ENCODE data around the gene SNX30.

DNA sequence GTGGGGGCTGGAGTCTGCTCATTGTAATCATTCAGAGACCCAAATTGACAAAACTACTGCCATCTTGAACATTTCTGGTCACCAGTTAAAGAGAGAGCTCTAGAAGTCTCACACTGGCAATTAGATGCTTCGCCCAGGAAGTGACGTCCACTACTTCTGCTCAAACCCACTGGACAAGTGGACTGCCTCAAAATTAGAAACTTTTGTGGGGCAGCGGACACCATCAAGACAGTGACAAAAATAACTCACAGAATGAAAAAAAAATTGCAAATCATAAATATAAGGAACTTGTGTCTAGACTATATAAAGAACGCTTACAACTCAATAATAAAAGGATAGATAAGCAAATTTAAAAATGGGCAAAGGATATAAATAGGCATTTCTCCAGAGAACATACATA, 149.9 kb downstream of the SNX30 start:
- TF ChIP-seq, protein P1, sequence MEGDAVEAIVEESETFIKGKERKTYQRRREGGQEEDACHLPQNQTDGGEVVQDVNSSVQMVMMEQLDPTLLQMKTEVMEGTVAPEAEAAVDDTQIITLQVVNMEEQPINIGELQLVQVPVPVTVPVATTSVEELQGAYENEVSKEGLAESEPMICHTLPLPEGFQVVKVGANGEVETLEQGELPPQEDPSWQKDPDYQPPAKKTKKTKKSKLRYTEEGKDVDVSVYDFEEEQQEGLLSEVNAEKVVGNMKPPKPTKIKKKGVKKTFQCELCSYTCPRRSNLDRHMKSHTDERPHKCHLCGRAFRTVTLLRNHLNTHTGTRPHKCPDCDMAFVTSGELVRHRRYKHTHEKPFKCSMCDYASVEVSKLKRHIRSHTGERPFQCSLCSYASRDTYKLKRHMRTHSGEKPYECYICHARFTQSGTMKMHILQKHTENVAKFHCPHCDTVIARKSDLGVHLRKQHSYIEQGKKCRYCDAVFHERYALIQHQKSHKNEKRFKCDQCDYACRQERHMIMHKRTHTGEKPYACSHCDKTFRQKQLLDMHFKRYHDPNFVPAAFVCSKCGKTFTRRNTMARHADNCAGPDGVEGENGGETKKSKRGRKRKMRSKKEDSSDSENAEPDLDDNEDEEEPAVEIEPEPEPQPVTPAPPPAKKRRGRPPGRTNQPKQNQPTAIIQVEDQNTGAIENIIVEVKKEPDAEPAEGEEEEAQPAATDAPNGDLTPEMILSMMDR (conservative IDR thresholded peaks at IDR 0.05) = no peak
- no peak for TF ChIP-seq ZFX (IDR thresholded peaks at IDR 0.05)

Data from C4-2B (cell line).